WI38 (cell line): ENCODE data around the gene CCDC124.
"Not testable (repeated sequence)": the region's sequence is repeated elsewhere in the genome, so short reads cannot be mapped to it uniquely, and the experiment has no call there.

ENCODE experiments used
- H3K4me3 ChIP-seq: 2 replicates; pipeline ENCODE4 v1.5.1; 2011; ENCODE audit warnings: low read depth, mild to moderate bottlenecking, control low read depth, low read length
- TF ChIP-seq, protein P1 (sequence below): IDR thresholded peaks from 2 replicates; pipeline ENCODE4 v1.5.1; 2012; ENCODE audit warnings: low read depth, mild to moderate bottlenecking, control low read depth, low read length

Gene CCDC124

DNA sequence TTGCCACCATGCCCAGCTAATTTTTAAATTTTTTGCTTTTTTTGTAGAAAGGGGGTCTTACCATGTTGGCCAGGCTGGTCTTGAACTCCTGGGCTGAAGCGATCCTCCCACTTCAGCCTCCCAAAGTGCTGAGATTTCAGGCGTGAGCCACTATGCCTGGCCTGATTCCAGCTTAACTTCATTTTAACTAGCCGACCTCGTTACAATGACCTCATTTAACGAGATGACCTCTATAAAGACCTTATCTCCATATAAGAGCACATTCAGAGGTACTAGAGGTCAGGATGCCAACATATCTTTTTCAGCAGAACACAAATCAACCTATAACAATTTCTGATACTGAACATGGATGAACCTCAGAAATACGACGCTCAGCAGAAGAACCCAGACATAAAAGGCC lies 44.7 kb downstream of the CCDC124 start:
- TF ChIP-seq, protein P1, sequence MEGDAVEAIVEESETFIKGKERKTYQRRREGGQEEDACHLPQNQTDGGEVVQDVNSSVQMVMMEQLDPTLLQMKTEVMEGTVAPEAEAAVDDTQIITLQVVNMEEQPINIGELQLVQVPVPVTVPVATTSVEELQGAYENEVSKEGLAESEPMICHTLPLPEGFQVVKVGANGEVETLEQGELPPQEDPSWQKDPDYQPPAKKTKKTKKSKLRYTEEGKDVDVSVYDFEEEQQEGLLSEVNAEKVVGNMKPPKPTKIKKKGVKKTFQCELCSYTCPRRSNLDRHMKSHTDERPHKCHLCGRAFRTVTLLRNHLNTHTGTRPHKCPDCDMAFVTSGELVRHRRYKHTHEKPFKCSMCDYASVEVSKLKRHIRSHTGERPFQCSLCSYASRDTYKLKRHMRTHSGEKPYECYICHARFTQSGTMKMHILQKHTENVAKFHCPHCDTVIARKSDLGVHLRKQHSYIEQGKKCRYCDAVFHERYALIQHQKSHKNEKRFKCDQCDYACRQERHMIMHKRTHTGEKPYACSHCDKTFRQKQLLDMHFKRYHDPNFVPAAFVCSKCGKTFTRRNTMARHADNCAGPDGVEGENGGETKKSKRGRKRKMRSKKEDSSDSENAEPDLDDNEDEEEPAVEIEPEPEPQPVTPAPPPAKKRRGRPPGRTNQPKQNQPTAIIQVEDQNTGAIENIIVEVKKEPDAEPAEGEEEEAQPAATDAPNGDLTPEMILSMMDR: no peak
- no peak overlapping the region for H3K4me3 ChIP-seq

DNA sequence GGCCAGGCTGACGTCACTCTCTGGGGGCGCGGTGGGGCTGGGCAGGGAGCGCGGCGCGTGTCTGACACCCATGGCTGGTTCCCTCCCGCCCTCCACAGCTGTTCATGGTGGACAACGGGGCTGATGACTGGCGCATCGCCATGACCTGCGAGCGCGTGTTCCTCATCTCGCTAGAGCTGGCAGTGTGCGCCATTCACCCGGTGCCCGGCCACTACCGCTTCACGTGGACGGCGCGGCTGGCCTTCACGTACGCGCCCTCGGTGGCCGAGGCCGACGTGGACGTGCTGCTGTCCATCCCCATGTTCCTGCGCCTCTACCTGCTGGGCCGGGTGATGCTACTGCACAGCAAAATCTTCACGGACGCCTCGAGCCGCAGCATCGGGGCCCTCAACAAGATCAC lies 48.8 kb downstream of the CCDC124 start:
- TF ChIP-seq, protein P1: no peak
- no peak overlapping the region for H3K4me3 ChIP-seq

DNA sequence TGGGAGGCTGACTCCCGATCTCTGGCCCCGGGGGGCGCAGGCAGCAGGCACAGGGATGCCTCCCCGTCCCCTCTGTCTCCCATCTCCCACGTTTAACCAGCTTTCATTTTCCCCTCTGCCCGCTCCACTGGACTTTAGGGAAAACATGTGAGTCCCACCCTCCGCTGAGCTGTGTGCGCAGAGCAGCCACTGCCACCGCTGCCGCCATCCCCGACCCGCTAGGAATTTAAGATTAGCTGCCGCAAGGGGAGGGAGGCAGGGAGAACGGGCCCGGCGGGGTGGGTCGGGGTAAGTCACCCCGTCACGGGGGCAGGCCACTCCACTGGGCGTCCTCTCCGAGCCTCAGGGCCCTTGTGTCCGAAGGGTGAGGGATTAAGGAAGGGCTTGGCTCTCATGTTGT lies 49.6 kb downstream of the CCDC124 start:
- TF ChIP-seq, protein P1: no peak

DNA sequence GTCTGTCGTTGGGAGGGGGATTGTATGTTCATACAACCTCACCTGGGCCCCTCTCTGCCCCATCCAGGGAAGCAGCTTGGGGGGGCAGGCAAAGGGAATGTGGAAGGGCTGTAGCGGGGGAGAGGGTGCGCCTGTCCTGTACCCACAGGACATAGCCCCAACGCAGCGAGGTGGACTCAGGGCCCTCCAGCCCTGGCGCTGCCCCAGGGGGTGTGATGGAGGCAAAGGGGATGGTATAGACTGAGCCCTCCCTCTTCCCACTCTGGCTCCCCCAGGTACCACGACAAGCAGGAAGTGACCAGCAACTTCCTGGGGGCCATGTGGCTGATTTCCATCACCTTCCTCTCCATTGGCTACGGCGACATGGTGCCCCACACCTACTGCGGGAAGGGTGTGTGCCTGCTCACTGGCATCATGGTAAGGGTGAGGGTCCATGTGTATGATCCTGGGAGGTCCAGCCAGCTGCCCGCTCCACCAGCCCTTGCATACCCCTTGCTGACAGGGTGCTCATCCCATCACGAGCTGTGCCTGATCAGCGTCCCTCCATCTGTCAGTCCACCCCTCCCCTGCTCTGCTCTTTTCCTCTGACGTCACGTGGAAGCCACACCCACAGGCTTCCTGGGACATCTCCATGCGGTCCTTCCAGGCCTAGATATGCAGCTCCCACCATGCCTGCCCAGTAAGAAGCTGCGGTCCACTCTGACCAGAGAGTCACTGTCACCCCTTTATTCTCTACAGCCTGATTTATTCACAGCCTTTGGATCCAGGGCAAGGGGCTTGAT lies 52.4 kb downstream of the CCDC124 start:
- H3K4me3 ChIP-seq: no peak overlapping the region
- TF ChIP-seq, protein P1: no peak

More for the DNA sequence above, 49.6 kb downstream of the CCDC124 start:
- no peak overlapping the region for H3K4me3 ChIP-seq

DNA sequence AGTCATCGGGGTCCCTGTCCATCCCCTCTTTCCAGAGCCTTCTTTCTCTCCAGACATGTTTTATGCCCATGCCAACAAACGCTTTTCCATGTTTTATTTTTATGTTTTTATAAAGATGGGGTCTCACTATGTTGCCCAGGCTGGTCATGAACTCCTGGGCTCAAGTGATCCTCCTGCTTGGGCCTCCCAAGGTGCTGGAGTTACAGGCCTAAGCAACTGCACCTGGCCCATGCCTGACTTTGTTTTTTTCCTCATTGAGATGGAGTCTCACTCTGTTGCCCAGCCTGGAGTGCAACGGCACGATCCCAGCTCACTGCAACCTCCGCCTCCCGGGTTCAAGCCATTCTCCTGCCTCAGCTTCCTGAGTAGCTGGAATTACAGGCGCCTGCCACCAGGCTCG lies 53.8 kb downstream of the CCDC124 start:
- H3K4me3 ChIP-seq: not testable (repeated sequence)

DNA sequence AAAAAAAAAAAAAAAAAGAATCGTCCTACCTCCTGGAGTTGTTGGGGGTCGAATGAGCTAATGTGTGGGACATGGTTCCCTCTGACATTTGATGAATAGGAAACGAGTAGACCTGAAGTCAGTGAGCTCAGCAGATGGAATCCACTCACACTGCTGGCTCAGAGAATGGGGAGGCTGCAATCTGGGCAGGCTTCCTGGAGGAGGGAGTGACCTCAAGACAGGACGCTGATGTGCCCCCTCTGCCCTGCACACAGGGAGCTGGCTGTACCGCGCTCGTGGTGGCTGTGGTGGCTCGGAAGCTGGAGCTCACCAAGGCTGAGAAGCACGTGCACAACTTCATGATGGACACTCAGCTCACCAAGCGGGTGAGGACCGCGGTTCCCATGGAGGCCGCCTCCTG lies 55.3 kb downstream of the CCDC124 start:
- TF ChIP-seq, protein P1: no peak
- H3K4me3 ChIP-seq: no peak overlapping the region

DNA sequence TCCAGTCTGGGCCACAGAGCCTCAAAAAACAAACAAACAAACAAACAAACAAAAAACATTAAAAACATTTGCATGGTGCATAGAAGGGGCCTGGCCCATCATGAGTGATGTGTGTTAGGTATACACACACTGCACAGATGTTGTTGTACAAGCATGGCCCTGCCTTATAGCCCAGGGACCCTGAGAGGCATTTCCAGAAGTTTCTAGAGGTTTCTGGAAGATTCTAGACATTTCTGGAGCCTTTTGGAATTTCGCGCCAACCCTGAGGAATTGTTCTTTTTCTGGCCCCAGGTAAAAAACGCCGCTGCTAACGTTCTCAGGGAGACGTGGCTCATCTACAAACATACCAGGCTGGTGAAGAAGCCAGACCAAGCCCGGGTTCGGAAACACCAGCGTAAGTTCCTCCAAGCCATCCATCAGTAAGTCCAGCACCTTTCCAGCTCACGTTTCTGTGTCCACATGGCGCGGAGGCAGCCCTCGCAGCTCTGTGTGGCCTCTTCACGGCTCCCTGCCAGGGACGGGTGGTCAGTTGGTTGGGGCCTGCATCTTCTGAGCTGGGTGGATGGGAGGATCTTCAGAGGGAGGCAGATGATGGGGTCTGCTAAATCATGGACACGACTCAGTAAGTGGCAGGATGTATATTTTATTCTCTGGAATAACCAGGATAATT lies 56.7 kb downstream of the CCDC124 start:
- H3K4me3 ChIP-seq: no peak overlapping the region
- TF ChIP-seq, protein P1: no peak
